Measurements from ENCODE around the gene DNER. TPM values are rescaled to one million over a fixed set of nuclear protein-coding genes. Genes with fewer than 3 reads are reported as not detected.

The DNER gene
- total RNA-seq, 2 donors from 2014 or later = 0.11 to 0.18 TPM

- Histone ChIP-seq H3K4me3 (ENCODE audit: low read length) (no peak overlapping the region), H3K36me3 (ENCODE audit: control insufficient read depth, insufficient read depth, low read length) (no peaks in the 10 kb centered on the region), H3K9me3 (ENCODE audit: control insufficient read depth, low read length) (no peaks in the 10 kb centered on the region), H3K4me1 (ENCODE audit: control insufficient read depth, insufficient read depth, low read length) (no peaks in the 10 kb centered on the region), H3K27ac (ENCODE audit: low read depth, low read length) (no peak overlapping the region), H3K27me3 (ENCODE audit: control insufficient read depth, insufficient read depth, low read length, poor library complexity, severe bottlenecking) (no peaks in the 10 kb centered on the region), H3K9ac (ENCODE audit: extremely low read depth, low read length, poor library complexity, severe bottlenecking) (no peak overlapping the region)
- no peak overlapping the region for H3K4me3 Mint-ChIP-seq
- H3K27ac Mint-ChIP-seq = no peak overlapping the region
- no peaks in the 10 kb centered on the region for H3K9me3 Mint-ChIP-seq
- H3K36me3 Mint-ChIP-seq (ENCODE audit: low read depth) = no peaks in the 10 kb centered on the region
- WGBS, 2 experiments (ENCODE audit: insufficient coverage in 1 of 2, insufficient read length in 1 of 2) = 82% methylated on average over 5 to 7 of the region's 7 CpGs
- no peak for DNase-seq
- H3K27me3 Mint-ChIP-seq (ENCODE audit: insufficient read depth) = no peaks in the 10 kb centered on the region
- no peak for TF ChIP-seq CTCF (conservative IDR thresholded peaks at IDR 0.05)
- no peaks in the 10 kb centered on the region for H3K4me1 Mint-ChIP-seq
These were observed 80.8 kb downstream of the DNER start for GRCh38 chr2:229633556-229633955.

- Mint-ChIP-seq H3K36me3 (ENCODE audit: low read depth) (no peaks in the 10 kb centered on the region), H3K27me3 (ENCODE audit: insufficient read depth) (no peaks in the 10 kb centered on the region), H3K4me3 (no peak overlapping the region), H3K4me1 (no peaks in the 10 kb centered on the region), H3K9me3 (no peaks in the 10 kb centered on the region), H3K27ac (no peak overlapping the region)
- DNase-seq = no peak
- Histone ChIP-seq H3K27ac (ENCODE audit: low read depth, low read length) (no peak overlapping the region), H3K9me3 (ENCODE audit: control insufficient read depth, low read length) (no peaks in the 10 kb centered on the region), H3K36me3 (ENCODE audit: control insufficient read depth, insufficient read depth, low read length) (no peaks in the 10 kb centered on the region), H3K4me1 (ENCODE audit: control insufficient read depth, insufficient read depth, low read length) (no peaks in the 10 kb centered on the region), H3K27me3 (ENCODE audit: control insufficient read depth, insufficient read depth, low read length, poor library complexity, severe bottlenecking) (no peaks in the 10 kb centered on the region), H3K9ac (ENCODE audit: extremely low read depth, low read length, poor library complexity, severe bottlenecking) (no peak overlapping the region), H3K4me3 (ENCODE audit: low read length) (no peak overlapping the region)
- TF ChIP-seq CTCF (conservative IDR thresholded peaks at IDR 0.05) = no peak
These were observed 85.3 kb downstream of the DNER start for GRCh38 chr2:229629039-229629438.

GRCh38 chr2:229627728-229628127 is 86.6 kb downstream of the DNER start:
- Histone ChIP-seq H3K4me3 (ENCODE audit: low read length) (no peak overlapping the region), H3K36me3 (ENCODE audit: control insufficient read depth, insufficient read depth, low read length) (no peaks in the 10 kb centered on the region), H3K9ac (ENCODE audit: extremely low read depth, low read length, poor library complexity, severe bottlenecking) (no peak overlapping the region), H3K9me3 (ENCODE audit: control insufficient read depth, low read length) (no peaks in the 10 kb centered on the region), H3K27ac (ENCODE audit: low read depth, low read length) (no peak overlapping the region), H3K27me3 (ENCODE audit: control insufficient read depth, insufficient read depth, low read length, poor library complexity, severe bottlenecking) (no peaks in the 10 kb centered on the region), H3K4me1 (ENCODE audit: control insufficient read depth, insufficient read depth, low read length) (no peaks in the 10 kb centered on the region)
- Mint-ChIP-seq H3K27ac (no peak overlapping the region), H3K4me3 (no peak overlapping the region), H3K9me3 (no peaks in the 10 kb centered on the region), H3K4me1 (no peaks in the 10 kb centered on the region), H3K36me3 (ENCODE audit: low read depth) (no peaks in the 10 kb centered on the region), H3K27me3 (ENCODE audit: insufficient read depth) (no peaks in the 10 kb centered on the region)
- WGBS, 2 experiments (ENCODE audit: insufficient coverage in 1 of 2, insufficient read length in 1 of 2) = 82 to 86% methylated on average over 1 to 3 of the region's 3 CpGs
- no peak for DNase-seq
- no peak for TF ChIP-seq CTCF (conservative IDR thresholded peaks at IDR 0.05)
